ENCODE measurements around the gene TM7SF3.

- TF ChIP-seq POLR2AphosphoS5 (IDR thresholded peaks at IDR 0.05; ENCODE audit: low read depth, low read length) (no peak), SIN3A (IDR thresholded peaks at IDR 0.05; ENCODE audit: borderline replicate concordance, insufficient read depth, low read length) (no peak)
Observed at GRCh38 chr12:26997003-26997402, 17.2 kb downstream of the TM7SF3 start.
